HepG2 (cell line): ENCODE data around the gene BICDL1. TPM values are rescaled to one million over a fixed set of nuclear protein-coding genes. Genes with fewer than 3 reads are reported as not detected.

ENCODE experiments used
- NR3C1 ChIP-seq: sonication (generic); formaldehyde crosslinking; IDR thresholded peaks from 2 replicates; pipeline ENCODE4 v1.4.0; 2020; ENCODE audit warnings: missing genetic modification reagents
- TBX3 ChIP-seq: fragments of 450-650 bp; IDR thresholded peaks from 2 replicates; pipeline ENCODE4 v1.6.1; 2017; ENCODE audit warnings: antibody characterized with exemption, mild to moderate bottlenecking, inconsistent platforms, borderline replicate concordance
- TOE1 ChIP-seq: sonication (generic); formaldehyde crosslinking; IDR thresholded peaks from 2 replicates; pipeline ENCODE4 v1.4.0; 2020; ENCODE audit warnings: mild to moderate bottlenecking, missing genetic modification reagents
- polyA plus RNA-seq, 8 experiments: library from polyadenylated mRNA; depleted of rRNA in 3 of 8; stranded (reverse) in 7 of 8; unstranded in 1 of 8; fragments of >200 nt; fragmentation: Illumina TruSeq in 4 of 8; extraction: Trizol in 4 of 8; gene quantifications; 2 replicates each; pipeline versions ENCODE4 v1.2.1 to v1.2.3, GENCODE V29; 2011 to 2016; ENCODE audit warnings: low read depth in 4 of 8, missing spikeins in 1 of 8, mixed read lengths in 1 of 8; ENCODE audit not compliant: insufficient read depth in 1 of 8
- total RNA-seq, 5 experiments: library from RNA; depleted of rRNA; stranded (reverse); fragments of >200 nt; fragmentation: Illumina TruSeq; extraction: Trizol; gene quantifications; 2 replicates each; pipeline ENCODE4 v1.2.3, GENCODE V29; 2016; ENCODE audit warnings: low read depth in 1 of 5
- TF ChIP-seq, protein P1 (sequence below): sonication (generic); formaldehyde crosslinking; IDR thresholded peaks from 2 replicates; pipeline ENCODE4 v1.5.1; 2020; ENCODE audit warnings: missing genetic modification reagents, mild to moderate bottlenecking, borderline replicate concordance
- TF ChIP-seq, protein P2 (sequence below): sonication (generic); formaldehyde crosslinking; IDR thresholded peaks from 2 replicates; pipeline ENCODE4 v1.8.0; 2023; ENCODE audit warnings: mild to moderate bottlenecking, missing genetic modification reagents
- TF ChIP-seq, protein P3 (sequence below): sonication (generic); formaldehyde crosslinking; conservative IDR thresholded peaks from 2 replicates; pipeline ENCODE4 v1.4.0; 2020; ENCODE audit warnings: missing genetic modification reagents
- TF ChIP-seq, protein P4 (sequence below): sonication (generic); formaldehyde crosslinking; IDR thresholded peaks from 2 replicates; pipeline ENCODE4 v1.9.0; 2022; ENCODE audit warnings: low read depth, missing genetic modification reagents
- TF ChIP-seq, protein P5 (sequence below): sonication (generic); formaldehyde crosslinking; IDR thresholded peaks from 2 replicates; pipeline ENCODE4 v1.4.0; 2020; ENCODE audit warnings: missing genetic modification reagents
- TF ChIP-seq, protein P6 (sequence below): sonication (generic); formaldehyde crosslinking; IDR thresholded peaks from one replicate; pipeline ENCODE4 v1.5.1; 2020; ENCODE audit warnings: mild to moderate bottlenecking, missing genetic modification reagents; ENCODE audit errors: not compliant biosample characterization

BICDL1 gene
- total and polyA plus RNA-seq, 2 of the 13 experiments (the other 11 are each of a cell fraction or from before 2014, with no cell fraction given): 3.6 to 9.7 TPM

DNA sequence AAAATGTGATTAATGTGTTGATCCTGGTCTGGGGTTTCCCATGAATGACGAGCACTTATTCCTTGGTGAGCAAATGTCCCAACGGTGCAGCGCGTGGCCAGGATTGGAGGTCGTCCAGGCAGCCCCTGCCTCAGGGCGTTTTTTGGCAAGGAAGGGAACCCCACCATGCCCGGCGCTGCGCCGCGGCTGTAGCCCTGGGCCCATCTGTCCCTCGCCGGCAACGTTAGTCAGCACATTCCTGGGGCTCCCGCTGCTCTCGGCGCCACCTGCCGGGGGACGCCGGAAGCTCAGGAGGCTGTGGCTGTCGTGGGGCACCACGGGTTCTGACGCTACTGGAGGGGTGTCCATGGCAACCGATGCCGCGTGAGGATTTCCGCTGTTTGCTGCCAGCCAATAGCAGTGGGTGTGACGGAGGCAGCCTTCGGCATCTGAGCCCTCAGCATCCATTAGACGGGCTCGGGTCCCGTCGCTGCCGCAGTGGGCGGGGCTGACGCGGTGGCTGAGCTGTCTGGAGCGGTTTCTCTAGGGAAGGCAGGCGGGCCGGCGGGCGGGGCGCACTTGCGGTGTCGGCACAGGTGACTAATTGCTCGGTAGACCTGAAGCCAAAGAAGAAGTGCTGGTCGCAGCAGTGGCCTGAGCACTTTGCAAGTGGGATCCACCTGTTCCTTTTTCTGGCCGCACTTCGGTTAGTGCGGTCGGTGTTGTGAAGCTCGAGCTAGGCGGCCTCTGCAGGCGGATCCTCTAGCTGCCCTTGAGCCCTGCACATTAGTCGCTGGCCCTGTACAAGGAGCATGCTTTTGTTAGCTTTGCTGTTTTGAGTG, 98.0 kb downstream of the BICDL1 start (continued):
- 0 out of 2 replicates have a peak, but pooled peaks have one; percentile 26 for TF ChIP-seq TBX3
- TF ChIP-seq NR3C1: no peak
- TF ChIP-seq, protein P1, sequence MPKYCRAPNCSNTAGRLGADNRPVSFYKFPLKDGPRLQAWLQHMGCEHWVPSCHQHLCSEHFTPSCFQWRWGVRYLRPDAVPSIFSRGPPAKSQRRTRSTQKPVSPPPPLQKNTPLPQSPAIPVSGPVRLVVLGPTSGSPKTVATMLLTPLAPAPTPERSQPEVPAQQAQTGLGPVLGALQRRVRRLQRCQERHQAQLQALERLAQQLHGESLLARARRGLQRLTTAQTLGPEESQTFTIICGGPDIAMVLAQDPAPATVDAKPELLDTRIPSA (CRISPR knock-in tag): no peak
- TF ChIP-seq, protein P2, sequence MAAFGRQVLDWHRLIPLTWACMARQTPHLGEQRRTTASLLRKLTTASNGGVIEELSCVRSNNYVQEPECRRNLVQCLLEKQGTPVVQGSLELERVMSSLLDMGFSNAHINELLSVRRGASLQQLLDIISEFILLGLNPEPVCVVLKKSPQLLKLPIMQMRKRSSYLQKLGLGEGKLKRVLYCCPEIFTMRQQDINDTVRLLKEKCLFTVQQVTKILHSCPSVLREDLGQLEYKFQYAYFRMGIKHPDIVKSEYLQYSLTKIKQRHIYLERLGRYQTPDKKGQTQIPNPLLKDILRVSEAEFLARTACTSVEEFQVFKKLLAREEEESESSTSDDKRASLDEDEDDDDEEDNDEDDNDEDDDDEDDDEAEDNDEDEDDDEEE (CRISPR knock-in tag): no peak
- TF ChIP-seq, protein P3, sequence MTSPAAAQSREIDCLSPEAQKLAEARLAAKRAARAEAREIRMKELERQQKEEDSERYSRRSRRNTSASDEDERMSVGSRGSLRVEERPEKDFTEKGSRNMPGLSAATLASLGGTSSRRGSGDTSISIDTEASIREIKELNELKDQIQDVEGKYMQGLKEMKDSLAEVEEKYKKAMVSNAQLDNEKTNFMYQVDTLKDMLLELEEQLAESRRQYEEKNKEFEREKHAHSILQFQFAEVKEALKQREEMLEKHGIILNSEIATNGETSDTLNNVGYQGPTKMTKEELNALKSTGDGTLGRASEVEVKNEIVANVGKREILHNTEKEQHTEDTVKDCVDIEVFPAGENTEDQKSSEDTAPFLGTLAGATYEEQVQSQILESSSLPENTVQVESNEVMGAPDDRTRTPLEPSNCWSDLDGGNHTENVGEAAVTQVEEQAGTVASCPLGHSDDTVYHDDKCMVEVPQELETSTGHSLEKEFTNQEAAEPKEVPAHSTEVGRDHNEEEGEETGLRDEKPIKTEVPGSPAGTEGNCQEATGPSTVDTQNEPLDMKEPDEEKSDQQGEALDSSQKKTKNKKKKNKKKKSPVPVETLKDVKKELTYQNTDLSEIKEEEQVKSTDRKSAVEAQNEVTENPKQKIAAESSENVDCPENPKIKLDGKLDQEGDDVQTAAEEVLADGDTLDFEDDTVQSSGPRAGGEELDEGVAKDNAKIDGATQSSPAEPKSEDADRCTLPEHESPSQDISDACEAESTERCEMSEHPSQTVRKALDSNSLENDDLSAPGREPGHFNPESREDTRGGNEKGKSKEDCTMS: no peak
- TF ChIP-seq, protein P4, sequence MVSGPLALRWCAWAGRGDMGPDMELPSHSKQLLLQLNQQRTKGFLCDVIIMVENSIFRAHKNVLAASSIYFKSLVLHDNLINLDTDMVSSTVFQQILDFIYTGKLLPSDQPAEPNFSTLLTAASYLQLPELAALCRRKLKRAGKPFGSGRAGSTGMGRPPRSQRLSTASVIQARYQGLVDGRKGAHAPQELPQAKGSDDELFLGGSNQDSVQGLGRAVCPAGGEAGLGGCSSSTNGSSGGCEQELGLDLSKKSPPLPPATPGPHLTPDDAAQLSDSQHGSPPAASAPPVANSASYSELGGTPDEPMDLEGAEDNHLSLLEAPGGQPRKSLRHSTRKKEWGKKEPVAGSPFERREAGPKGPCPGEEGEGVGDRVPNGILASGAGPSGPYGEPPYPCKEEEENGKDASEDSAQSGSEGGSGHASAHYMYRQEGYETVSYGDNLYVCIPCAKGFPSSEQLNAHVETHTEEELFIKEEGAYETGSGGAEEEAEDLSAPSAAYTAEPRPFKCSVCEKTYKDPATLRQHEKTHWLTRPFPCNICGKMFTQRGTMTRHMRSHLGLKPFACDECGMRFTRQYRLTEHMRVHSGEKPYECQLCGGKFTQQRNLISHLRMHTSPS (CRISPR knock-in tag): 0 out of 2 replicates have a peak, but pooled peaks have one; percentile 39
- TF ChIP-seq, protein P5, sequence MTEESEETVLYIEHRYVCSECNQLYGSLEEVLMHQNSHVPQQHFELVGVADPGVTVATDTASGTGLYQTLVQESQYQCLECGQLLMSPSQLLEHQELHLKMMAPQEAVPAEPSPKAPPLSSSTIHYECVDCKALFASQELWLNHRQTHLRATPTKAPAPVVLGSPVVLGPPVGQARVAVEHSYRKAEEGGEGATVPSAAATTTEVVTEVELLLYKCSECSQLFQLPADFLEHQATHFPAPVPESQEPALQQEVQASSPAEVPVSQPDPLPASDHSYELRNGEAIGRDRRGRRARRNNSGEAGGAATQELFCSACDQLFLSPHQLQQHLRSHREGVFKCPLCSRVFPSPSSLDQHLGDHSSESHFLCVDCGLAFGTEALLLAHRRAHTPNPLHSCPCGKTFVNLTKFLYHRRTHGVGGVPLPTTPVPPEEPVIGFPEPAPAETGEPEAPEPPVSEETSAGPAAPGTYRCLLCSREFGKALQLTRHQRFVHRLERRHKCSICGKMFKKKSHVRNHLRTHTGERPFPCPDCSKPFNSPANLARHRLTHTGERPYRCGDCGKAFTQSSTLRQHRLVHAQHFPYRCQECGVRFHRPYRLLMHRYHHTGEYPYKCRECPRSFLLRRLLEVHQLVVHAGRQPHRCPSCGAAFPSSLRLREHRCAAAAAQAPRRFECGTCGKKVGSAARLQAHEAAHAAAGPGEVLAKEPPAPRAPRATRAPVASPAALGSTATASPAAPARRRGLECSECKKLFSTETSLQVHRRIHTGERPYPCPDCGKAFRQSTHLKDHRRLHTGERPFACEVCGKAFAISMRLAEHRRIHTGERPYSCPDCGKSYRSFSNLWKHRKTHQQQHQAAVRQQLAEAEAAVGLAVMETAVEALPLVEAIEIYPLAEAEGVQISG (CRISPR knock-in tag): peak; percentile 90
- TF ChIP-seq, protein P6, sequence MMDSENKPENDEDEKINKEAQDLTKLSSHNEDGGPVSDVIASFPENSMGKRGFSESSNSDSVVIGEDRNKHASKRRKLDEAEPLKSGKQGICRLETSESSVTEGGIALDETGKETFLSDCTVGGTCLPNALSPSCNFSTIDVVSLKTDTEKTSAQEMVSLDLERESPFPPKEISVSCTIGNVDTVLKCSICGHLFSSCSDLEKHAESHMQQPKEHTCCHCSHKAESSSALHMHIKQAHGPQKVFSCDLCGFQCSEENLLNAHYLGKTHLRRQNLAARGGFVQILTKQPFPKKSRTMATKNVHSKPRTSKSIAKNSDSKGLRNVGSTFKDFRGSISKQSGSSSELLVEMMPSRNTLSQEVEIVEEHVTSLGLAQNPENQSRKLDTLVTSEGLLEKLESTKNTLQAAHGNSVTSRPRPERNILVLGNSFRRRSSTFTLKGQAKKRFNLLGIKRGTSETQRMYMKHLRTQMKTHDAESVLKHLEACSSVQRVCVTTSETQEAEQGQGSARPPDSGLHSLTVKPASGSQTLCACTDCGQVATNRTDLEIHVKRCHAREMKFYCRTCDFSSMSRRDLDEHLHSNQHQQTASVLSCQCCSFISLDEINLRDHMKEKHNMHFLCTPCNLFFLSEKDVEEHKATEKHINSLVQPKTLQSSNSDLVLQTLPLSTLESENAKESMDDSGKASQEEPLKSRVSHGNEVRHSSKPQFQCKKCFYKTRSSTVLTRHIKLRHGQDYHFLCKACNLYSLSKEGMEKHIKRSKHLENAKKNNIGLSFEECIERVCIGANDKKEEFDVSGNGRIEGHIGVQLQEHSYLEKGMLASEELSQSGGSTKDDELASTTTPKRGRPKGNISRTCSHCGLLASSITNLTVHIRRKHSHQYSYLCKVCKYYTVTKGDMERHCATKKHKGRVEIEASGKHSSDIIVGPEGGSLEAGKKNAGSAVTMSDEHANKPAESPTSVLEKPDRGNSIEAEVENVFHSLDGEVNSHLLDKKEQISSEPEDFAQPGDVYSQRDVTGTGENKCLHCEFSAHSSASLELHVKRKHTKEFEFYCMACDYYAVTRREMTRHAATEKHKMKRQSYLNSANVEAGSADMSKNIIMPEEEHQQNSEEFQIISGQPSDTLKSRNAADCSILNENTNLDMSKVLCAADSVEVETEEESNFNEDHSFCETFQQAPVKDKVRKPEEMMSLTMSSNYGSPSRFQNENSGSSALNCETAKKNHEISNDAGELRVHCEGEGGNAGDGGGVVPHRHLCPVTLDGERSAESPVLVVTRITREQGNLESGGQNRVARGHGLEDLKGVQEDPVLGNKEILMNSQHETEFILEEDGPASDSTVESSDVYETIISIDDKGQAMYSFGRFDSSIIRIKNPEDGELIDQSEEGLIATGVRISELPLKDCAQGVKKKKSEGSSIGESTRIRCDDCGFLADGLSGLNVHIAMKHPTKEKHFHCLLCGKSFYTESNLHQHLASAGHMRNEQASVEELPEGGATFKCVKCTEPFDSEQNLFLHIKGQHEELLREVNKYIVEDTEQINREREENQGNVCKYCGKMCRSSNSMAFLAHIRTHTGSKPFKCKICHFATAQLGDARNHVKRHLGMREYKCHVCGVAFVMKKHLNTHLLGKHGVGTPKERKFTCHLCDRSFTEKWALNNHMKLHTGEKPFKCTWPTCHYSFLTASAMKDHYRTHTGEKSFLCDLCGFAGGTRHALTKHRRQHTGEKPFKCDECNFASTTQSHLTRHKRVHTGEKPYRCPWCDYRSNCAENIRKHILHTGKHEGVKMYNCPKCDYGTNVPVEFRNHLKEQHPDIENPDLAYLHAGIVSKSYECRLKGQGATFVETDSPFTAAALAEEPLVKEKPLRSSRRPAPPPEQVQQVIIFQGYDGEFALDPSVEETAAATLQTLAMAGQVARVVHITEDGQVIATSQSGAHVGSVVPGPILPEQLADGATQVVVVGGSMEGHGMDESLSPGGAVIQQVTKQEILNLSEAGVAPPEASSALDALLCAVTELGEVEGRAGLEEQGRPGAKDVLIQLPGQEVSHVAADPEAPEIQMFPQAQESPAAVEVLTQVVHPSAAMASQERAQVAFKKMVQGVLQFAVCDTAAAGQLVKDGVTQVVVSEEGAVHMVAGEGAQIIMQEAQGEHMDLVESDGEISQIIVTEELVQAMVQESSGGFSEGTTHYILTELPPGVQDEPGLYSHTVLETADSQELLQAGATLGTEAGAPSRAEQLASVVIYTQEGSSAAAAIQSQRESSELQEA (CRISPR knock-in tag): peak; percentile 69
- no peak for TF ChIP-seq TOE1 (CRISPR knock-in tag)
